ENCODE results near the gene ACAD11.

Gene ACAD11

GRCh38 chr3:132549890-132550578 lies 109.6 kb downstream of the ACAD11 start:
- peak; percentile 13 for DNase-seq

GRCh38 chr3:132549169-132549568 lies 110.4 kb downstream of the ACAD11 start:
- no peak for DNase-seq

DNA sequence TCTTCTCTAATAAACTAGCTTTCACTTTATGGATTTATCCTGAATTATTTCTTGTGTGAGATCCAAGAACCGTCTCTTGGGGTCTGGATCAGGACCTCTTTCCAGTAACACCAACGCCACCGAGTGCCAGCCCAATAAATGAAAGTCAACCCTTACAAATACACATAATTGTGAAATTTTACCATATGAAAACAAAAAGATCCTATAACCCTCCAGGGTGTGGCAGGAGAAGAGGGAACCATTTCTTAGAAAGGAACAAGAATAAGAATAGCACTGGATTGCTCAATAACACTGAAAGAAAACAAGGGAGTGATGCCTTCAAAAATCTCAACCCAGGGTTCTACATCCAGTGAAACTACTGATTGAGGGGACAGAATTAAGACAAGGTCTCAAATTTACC lies 114.1 kb downstream of the ACAD11 start:
- DNase-seq, result no peak

- DNase-seq, result no peak
Observed at GRCh38 chr3:132544130-132544529, 115.5 kb downstream of the ACAD11 start.

DNA sequence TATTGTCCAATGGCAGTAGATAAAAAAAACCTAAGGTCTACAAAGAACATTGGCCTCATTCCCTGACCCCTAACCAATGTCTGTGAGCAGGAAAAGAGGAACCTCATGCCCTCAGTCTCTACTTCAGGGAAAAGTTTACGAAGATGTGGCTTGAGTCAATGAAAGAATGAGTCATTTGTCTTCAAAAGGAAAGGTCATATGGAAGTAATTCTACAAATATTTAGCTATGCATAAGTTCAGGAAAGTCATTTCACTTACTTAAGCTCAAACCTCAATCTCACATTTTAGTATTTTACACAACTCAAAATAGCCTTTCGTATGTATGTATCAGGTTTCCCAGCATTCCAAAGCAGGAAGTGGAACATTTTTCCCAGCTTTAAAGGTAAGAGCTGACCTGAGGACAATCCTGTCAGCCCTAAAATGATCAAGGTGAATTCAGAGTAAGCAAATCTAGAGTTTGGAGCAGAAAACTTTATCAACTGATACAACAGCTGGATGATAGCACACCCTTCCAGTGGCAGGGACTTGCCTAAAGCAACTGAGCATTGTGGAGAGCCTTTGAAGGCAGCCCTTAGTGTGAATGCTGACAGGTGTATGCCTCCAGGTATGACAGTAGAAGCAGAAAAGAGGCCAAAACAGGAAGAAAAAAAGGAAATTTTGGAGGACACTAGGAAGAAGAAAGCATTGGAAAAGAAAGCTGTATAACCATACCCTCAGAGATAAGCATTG lies 116.4 kb downstream of the ACAD11 start:
- DNase-seq, result no peak

DNA sequence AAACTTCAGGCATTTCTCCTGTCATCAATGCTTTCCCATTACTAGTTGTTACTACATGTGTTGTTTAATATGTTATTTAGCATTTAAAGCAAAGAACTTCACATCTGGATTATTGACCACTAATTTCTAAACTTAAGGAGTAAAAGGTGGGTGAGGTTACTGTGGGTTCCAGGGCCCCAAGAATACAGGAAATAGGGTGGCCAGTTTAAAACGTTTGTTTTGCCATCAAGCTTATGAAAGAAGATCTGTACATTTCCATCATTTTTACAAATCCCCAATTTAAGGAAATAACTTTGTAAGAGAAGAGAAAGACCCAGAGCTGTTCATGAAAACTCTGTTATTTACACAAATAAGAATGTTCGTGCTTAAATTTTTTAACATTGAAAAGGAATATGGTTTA lies 117.0 kb downstream of the ACAD11 start:
- DNase-seq, result no peak

DNA sequence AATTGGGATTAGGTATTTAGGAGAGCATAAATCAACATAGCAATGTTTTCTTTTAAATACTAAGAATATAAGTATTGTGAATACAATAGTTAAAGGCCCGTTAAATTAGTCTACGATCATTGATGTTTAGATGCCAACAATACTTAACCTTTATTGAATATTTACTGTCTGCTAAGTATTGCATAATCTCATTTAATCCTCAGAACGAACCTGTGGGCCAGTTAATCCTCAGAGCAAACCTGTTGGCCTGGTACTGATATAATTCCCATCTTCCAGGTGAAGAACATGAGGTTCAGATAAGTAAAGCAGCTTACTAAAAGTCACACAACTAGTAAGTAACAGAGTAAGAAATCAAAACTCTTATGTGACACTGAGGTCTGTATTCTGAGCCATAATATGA lies 119.9 kb downstream of the ACAD11 start:
- no peak for DNase-seq

- no peak for DNase-seq
Observed at GRCh38 chr3:132538072-132538471, 121.5 kb downstream of the ACAD11 start.

DNA sequence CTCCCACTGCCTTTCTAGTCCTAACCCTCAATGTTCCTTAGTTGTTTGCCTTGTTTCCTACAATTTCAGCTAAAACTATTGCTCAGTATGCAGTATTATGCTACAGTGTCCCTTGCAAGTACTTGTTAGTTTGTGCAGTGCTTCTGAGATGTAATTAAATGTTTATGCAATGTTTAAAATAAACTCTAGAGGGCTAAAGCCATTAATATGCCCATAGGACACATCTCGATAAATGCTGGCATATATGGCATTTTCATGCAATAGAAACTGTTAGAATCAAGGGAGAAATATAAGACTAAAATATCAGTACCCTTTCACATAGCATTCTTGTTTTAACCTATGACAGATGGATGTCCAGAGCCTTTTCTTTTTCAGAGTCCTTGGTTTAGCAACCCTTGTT lies 122.3 kb downstream of the ACAD11 start:
- DNase-seq, result no peak

DNA sequence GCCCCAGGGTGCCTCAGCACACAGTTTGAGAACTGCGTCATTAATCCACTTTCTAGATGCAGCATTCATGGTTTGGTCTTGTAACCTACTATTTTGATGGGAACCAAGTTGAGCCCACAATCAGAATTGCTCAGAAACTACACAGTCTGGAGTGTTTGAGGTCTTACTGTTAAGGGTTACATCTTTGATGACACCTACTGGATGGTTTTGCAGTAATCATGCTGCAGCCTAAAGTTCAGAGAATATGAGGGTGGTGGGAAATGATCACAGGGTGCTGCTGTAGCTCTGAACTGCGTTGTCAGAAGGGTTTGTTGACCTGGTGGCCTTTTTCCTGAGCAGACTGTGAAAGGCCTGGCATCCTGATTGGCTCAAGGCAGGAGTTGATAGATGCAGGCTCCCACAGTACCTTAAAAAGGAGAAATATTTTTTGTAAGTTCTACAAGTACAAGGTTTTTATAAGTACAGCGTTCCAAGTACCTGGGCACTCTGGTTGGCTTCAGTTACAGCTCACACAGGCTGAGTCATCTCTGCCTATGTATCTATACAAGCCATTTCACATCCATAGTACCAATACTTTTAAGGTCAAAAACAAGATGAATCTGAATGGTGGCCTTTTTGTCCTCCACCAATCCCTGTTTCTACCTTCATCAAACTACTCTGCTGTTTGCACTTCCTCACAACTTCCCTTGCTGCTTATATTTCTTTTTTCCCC lies 123.0 kb downstream of the ACAD11 start:
- DNase-seq, result no peak

- peak; percentile 33 for DNase-seq
Observed at GRCh38 chr3:132535575-132536441, 123.8 kb downstream of the ACAD11 start.

- no peak for DNase-seq
Observed at GRCh38 chr3:132530624-132531023, 129.0 kb downstream of the ACAD11 start.

DNA sequence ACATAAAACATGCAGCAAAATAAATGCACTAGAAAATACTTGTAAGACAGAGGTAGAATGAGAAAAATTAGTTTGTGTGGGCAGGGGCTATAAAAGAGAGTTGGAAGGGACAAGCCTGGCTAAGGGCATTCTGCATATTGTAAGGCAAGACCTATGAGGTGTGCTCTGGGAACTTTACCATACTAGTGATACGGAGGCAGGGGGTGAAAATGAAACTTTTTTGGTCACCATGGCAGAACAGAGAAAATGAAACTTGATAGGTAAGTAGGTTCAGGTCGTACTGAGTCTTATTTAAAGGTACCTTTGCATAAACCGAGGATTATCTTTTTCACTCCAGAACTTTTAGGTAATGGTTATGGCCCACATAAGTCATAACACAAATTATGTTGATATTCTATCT lies 137.3 kb downstream of the ACAD11 start:
- no peak for DNase-seq

- DNase-seq, result no peak
Observed at GRCh38 chr3:132521901-132522300, 137.7 kb downstream of the ACAD11 start.

- no peak for DNase-seq
Observed at GRCh38 chr3:132519914-132520313, 139.7 kb downstream of the ACAD11 start.

DNA sequence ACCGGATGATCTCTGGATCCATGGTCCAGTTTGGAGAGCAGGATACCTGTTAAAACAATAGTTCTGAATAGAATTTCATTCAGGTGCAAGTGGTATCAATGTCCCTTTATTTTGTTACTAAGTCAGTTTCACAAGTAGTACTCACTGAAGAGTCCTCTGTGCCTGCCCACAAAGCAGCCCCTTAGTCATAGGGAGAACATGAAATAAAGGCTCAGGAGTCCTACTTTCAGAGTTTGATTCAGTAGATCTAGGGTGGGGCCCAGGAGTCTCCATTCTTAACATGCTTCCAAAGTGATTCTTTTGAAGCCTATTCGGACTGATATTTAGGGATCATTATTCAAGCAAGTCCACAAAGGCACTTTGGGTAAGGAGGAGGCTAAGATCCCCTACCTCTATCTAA lies 142.3 kb downstream of the ACAD11 start:
- no peak for DNase-seq

DNA sequence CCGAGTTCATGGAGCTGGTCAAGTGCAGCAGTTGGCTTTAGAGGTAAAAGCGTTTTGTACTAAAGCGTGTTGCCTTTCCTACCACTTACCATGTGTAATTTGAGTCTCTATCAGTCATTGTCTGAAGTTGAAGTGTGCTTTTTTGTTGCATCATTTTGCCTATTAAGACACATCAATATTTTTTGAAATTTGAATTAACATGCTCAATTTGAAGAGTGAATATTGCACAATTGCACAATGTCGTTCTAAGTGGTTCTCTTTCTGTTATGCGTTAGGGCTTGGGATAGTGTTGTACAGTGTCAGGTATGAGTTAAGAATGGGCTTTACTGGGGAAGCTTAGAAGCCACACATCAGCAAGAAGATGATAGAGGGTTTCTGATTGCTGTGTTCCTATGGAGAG lies 146.6 kb downstream of the ACAD11 start:
- DNase-seq, result no peak

GRCh38 chr3:132509506-132509905 lies 150.1 kb downstream of the ACAD11 start:
- DNase-seq, result no peak

GRCh38 chr3:132509096-132509495 lies 150.5 kb downstream of the ACAD11 start:
- no peak for DNase-seq

All from KG1 (cell line).